ENCODE data around the gene XRCC6. TPM values are rescaled to one million over a fixed set of nuclear protein-coding genes. Genes with fewer than 3 reads are reported as not detected.

The XRCC6 gene
- total and polyA plus RNA-seq, 2 of the 4 experiments (the other 2 are of a cell fraction), result 202 to 401 TPM

DNA sequence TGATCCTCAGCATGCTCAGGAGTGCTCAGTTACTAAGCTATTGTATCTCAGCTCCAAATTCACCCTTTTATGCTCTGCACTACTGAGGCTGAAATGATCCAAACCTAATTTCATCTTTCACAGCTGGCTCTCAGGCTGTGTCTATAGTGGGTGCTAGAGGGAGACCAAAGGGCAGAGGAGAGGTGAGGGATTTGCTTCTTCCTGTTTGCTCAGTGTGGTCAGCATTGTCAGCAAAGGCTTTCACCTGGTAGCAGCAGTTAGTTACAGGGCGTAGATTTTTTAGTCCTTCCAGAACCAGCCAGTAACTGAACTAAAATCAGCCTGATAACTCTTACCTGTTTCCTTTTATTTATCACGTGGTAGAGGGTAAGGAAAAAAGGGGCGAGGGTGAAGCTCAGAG is 33.2 kb downstream of the XRCC6 start:
- TF ChIP-seq RFX5 (IDR thresholded peaks at IDR 0.05; ENCODE audit: low read depth, low read length) (no peak), MAFK (IDR thresholded peaks at IDR 0.05; ENCODE audit: low read depth, low read length) (no peak), FOS (IDR thresholded peaks at IDR 0.05; ENCODE audit: low read depth, low read length) (no peak), SMC3 (IDR thresholded peaks at IDR 0.05; ENCODE audit: low read depth, low read length) (no peak), MAZ (IDR thresholded peaks at IDR 0.05; ENCODE audit: borderline replicate concordance, low read depth, low read length) (no peak), RCOR1 (IDR thresholded peaks at IDR 0.05; ENCODE audit: insufficient replicate concordance, low read length) (no peak), BHLHE40 (IDR thresholded peaks at IDR 0.05; ENCODE audit: low read depth, low read length) (no peak)
- TF ChIP-seq, protein P1, sequence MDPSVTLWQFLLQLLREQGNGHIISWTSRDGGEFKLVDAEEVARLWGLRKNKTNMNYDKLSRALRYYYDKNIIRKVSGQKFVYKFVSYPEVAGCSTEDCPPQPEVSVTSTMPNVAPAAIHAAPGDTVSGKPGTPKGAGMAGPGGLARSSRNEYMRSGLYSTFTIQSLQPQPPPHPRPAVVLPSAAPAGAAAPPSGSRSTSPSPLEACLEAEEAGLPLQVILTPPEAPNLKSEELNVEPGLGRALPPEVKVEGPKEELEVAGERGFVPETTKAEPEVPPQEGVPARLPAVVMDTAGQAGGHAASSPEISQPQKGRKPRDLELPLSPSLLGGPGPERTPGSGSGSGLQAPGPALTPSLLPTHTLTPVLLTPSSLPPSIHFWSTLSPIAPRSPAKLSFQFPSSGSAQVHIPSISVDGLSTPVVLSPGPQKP (IDR thresholded peaks at IDR 0.05; ENCODE audit: borderline replicate concordance, low read depth, low read length), result no peak
- in situ Hi-C loops (cut with MboI; ENCODE audit: low sequenced_read_pairs), result no loop called here
- no peak overlapping the region for H3K9ac ChIP-seq (ENCODE audit: low read depth, low read length)
- 0 out of 2 replicates have a peak, but pooled peaks cover 1% of the 10 kb centered on the region for H3K4me1 ChIP-seq (ENCODE audit: control insufficient read depth, insufficient read depth, low read length)
- H3K4ac ChIP-seq (ENCODE audit: low read depth, low read length), result no peak overlapping the region
- H3K36me3 ChIP-seq (ENCODE audit: control insufficient read depth, insufficient read depth, low read length), result peaks cover 71% of the 10 kb centered on the region
- H3K14ac ChIP-seq (replicated peaks; ENCODE audit: low read depth, low read length), result no peak overlapping the region
- H4K20me1 ChIP-seq (ENCODE audit: insufficient read depth, low read length), result no peaks in the 10 kb centered on the region; the same call in none of the 2 replicates
- DNase-seq (no peak), ATAC-seq (ENCODE audit: low read depth) (no peak)
- ChIA-PET CTCF (interaction anchor here (1.7 kb wide), 1 partner anchor 13 kb away, joined by 5 read pairs; no protein-coding TSS in a partner anchor), POLR2A (ENCODE audit: unreplicated experiment) (no interaction called here)
- H3K23ac ChIP-seq (ENCODE audit: low read depth, low read length), result no peak overlapping the region
- H2BK20ac ChIP-seq (ENCODE audit: low read depth, low read length), result no peak overlapping the region
- intact Hi-C loops (cut with micrococcal nuclease), result no loop called here
- no peak overlapping the region for H2AFZ ChIP-seq (replicated peaks; ENCODE audit: low read length, poor library complexity)
- no peak overlapping the region for H2BK5ac ChIP-seq (ENCODE audit: low read depth, low read length, poor library complexity, severe bottlenecking)
- no peak overlapping the region for H4K8ac ChIP-seq (ENCODE audit: low read depth in 2 of 2, low read length in 2 of 2)
- H3K18ac ChIP-seq (ENCODE audit: low read depth, low read length), result no peak overlapping the region
- H4K91ac ChIP-seq (ENCODE audit: insufficient read depth, low read depth, low read length), result no peak overlapping the region
- no peak overlapping the region for H3K4me2 ChIP-seq (ENCODE audit: low read depth, low read length)
- H3K9me3 ChIP-seq (ENCODE audit: control insufficient read depth, insufficient read depth, low read length), result no peaks in the 10 kb centered on the region
- no peak overlapping the region; the same call in 1 of the 2 replicates for H3K27ac ChIP-seq (ENCODE audit: insufficient read depth, low read length)
- H3K79me1 ChIP-seq (ENCODE audit: low read depth in 1 of 2, low read length in 2 of 2), result peaks cover 39 to 62% of the 10 kb centered on the region in 2 experiments
- H2BK120ac ChIP-seq (ENCODE audit: low read depth, low read length), result no peak overlapping the region
- no peak overlapping the region for H4K5ac ChIP-seq (ENCODE audit: low read depth, low read length)
- no TSS peak for BruUV-seq (replicated peaks)
- no peak overlapping the region for H3K56ac ChIP-seq (ENCODE audit: extremely low read depth, insufficient read depth, low read length)
- no peak overlapping the region for H2AK9ac ChIP-seq (replicated peaks; ENCODE audit: low read depth, low read length, poor library complexity)
- H3K27me3 ChIP-seq (ENCODE audit: control insufficient read depth, insufficient read depth, low read length), result no peaks in the 10 kb centered on the region
- H2BK15ac ChIP-seq (ENCODE audit: low read depth, low read length), result no peak overlapping the region
- dilution Hi-C loops (cut with HindIII; ENCODE audit: low sequenced_read_pairs, unreplicated experiment), result no loop called here
- H2AK5ac ChIP-seq (ENCODE audit: low read depth, low read length), result no peak overlapping the region
- H3K4me3 ChIP-seq (ENCODE audit: insufficient read depth, low read depth, low read length), result no peak overlapping the region
- WGBS, 2 experiments (ENCODE audit: extremely low coverage in 2 of 2, insufficient read length in 1 of 2), result no CpG with 5 or more reads among the region's 3 CpGs
- H3K9me1 ChIP-seq (ENCODE audit: insufficient read depth, low read length), result peaks cover 8% of the 10 kb centered on the region; the same call in 1 of the 2 replicates
